Measurements from ENCODE around the gene ARHGEF39.
A peak's percentile ranks its signal among the peaks of the same experiment; 100 is the strongest.
"Not testable (repeated sequence)": the region's sequence is repeated elsewhere in the genome, so short reads cannot be mapped to it uniquely, and the experiment has no call there.

Gene ARHGEF39

DNA sequence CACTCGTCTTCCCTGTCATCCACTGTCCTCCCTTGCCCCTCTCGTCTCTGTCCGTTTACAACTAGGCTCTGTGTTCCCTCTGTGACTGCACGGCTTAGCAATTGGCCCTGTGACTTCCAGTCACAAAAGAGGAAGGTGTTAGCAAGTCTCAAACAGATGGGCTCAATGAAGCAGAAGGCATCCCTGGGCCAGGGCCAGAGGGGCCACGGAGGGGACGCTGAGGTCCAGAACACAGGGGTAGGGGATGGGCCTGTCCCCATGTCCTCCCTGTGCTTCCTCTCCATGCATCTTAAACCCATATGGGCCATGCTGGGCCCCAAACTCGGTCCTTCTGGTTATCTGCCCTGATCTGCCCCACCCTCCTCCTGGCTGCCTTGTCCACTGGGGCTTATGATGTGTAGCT, 46.7 kb downstream of the ARHGEF39 start, which contains the start of gene CD72:
Gene CD72, minus strand, starts transcription at position 89 of the 403 bp plus-strand sequence. CDS start 110 bp downstream, outside the sequence.
- DNase-seq (ENCODE audit: low spot score), result no peak

GRCh38 chr9:35617548-35617947, 47.4 kb downstream of the ARHGEF39 start:
- no peak for DNase-seq (ENCODE audit: low spot score)

DNA sequence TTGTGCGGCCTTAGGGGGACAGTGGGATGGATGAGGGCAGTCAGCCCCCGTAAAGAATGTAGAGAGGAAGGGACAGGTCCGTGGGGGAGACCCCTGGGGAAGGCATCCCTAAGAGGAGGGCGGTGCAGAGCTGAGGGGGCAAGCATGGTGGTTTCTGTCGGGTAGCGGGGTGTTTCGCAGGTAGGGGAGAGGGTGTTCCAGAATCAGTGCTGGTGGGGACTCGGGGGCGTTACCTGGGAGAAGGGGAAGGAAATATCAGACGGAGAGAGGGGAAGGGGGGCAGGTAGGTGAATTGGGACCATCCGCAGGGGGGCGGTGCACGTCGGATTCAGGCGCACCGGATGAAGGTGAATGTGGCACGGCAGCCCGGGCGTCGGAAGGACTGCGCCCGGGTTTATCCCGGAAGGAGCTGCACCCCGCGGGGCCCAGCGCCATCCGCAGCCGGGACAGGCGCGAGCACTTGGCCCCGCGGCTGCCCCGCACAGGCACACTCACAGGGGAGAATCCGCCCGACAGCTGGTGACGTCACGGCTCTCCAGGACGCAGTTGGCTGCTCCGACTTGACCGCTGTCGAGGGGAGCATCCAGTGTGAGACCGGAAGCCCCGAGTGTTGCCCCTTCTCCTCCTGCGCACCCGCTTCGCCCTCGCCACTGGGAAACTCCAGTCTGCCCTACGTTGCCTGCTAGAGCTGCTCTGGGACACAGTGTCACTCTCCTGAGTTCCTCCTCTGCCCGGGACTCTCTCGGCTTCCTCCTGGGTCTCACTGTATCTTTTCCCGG, 48.1 kb downstream of the ARHGEF39 start:
- no peak for DNase-seq (ENCODE audit: low spot score)

DNA sequence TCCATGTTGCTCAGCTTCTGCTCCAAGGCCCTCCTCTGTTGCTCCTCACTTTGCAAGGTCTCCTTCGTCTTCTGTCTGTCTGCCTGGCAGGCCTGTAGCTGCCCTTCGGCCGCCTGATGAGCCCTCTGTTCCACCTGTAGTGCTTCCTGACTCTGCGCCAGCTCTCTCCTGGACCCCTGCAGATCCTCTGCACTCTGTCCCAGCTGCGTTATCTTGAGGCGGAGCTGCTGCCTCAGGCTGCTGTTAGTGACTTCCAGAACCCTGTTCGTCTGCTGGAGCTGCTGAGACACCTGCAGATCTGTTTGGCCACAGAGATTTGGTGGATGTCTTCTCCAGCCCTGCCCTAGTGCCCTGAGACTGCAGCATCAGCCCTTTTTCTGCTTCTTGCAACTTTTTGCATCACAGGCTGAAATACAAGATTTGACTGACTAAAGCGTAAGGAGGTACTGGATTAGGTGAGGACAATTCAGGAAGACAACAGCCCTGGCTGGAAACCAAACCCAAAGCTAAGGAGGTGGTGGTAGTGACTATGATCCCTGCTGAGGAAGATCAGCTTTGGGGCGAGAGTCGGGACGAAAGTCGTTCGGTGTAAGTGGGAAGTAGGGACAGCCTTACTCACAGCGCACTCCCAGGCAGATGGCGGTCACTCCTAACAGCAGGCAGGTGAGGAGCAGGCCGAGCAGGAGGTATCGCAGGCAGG, 48.9 kb downstream of the ARHGEF39 start:
- no peak for DNase-seq (ENCODE audit: low spot score)

GRCh38 chr9:35612843-35613242, 52.2 kb downstream of the ARHGEF39 start:
- DNase-seq (ENCODE audit: low spot score), result no peak

- DNase-seq (ENCODE audit: low spot score), result not testable (repeated sequence)
Measured at GRCh38 chr9:35612066-35612465, 52.9 kb downstream of the ARHGEF39 start.

GRCh38 chr9:35611230-35611797, 53.7 kb downstream of the ARHGEF39 start:
- peak; percentile 37 for DNase-seq (ENCODE audit: low spot score)

DNA sequence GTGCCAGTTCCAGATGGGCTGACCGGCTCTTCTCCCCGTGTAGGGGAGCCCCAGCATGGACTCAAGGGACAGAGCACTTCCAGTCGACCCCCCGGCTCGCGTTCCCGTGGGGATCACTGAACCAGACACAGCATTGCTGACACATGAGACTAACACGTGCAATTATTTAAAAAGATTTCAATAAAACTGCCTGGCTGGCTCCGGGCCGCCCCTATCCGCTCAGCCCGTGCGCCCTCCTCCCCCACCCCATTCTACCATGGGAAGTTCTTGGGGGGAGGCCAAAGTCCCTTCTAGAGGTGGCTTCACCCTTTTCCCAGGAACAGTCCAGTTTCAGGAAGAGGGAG, 55.2 kb downstream of the ARHGEF39 start:
- no peak for DNase-seq (ENCODE audit: low spot score)
